Stimulated activated naive CD4-positive, alpha-beta T cell (primary cell): ENCODE data around the gene ACOXL.
A peak's percentile ranks its signal among the peaks of the same experiment; 100 is the strongest.
"Not testable (repeated sequence)": the region's sequence is repeated elsewhere in the genome, so short reads cannot be mapped to it uniquely, and the experiment has no call there.

Source experiments
- DNase-seq, 6 experiments: peaks; one replicate each; lab custom pipeline; 2025; lab: John Stamatoyannopoulos, UW

Gene ACOXL

DNA sequence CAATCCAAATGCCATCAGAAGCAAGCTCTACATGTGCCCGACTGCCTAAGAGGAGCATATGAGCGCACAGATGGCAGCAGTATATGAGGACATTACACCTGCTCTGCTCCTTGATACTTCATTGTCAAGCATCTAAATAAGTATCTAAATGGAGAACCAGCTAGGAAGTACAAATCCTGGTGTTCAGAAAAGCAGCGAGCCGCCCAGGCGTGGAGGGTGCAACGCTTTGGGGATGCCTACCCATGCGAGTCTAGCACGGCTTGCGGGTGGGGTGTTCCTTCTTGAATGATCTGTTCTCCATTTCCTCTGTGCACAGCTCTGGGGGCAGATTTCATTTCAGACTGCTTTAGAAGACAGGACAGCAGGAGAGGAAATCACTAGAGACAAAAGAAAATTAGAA lies 325.3 kb downstream of the ACOXL start:
- DNase-seq = no peak

DNA sequence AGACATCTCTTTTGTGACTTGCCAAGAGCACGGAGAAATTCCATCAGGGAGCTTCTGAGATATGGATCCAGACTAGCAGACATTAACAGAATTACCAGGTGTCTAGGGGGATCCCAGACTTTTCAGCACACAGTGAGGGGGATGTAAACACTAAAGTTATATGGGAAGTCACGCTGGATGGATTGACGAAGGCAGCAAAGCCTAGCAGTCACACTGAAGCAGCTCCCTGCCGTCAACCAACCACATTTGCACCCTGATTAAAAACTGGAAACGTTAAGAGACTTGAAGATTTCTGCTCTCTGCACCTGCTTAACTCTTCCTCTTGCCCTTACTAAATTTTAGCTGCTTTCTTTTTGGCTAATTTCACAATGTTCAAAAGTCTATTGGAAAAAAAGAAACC lies 325.9 kb downstream of the ACOXL start:
- DNase-seq = no peak

DNA sequence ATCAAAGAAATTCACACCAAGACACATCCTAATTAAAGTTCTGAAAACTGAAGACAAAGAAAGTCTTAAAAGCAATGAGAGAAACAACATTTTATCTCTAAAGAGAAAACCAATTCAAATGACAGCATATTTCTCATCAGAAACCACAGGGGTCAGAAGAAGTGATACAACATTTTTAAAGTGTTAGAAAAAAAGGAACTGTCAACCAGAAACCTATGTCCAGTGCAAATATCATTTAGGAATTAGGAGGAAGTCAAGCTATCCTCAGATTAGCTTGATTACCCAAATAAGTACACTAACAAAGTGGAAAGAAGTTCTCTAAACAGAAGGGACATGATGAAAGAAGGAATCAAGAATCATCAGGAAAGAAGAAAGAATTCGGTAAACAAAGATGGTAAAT lies 328.8 kb downstream of the ACOXL start:
- no peak for DNase-seq

DNA sequence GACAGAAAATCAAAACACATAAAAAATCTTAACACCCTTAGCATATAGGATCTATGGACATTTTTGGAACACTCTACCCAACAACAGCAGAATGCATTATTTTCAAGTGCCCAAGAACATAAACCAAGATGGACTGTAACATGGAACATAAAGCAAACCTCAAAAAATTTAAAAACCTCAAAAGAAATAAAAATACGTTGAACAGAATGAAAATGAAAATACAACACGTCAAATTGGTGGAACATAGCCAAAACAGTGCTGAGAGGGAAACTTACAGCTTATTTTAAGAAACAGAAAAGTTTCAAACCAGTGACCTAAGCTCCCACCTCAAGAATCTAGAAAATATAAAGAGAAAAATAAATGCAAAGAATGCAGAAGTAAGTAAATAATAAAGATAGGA lies 330.0 kb downstream of the ACOXL start:
- DNase-seq = no peak

DNA sequence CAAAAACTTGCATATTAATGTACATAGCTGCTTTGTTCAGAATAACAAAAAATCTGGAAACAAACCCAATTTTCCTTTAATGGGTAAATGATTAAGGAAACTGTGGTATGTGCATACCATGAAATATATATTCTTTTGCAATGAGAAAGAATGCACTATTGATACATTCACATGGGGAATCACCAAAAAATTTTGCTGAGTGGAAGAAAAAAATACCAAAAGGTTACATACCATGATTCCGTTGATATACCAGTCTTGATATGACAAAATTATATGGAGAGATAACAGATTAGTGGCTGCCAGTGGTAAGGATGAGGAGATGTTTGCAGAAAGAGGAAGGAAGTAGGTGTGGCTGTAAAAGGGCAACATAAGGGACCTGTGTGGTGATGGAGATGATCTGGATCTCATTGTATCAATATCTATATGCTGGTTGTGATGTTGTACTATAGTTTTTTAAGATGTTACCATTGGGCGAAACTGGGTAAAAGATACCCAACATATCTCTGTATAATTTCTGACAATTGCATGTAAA lies 333.8 kb downstream of the ACOXL start:
- DNase-seq = no peak

GRCh38 chr2:111068435-111069058 lies 336.2 kb downstream of the ACOXL start:
- no peak for DNase-seq

DNA sequence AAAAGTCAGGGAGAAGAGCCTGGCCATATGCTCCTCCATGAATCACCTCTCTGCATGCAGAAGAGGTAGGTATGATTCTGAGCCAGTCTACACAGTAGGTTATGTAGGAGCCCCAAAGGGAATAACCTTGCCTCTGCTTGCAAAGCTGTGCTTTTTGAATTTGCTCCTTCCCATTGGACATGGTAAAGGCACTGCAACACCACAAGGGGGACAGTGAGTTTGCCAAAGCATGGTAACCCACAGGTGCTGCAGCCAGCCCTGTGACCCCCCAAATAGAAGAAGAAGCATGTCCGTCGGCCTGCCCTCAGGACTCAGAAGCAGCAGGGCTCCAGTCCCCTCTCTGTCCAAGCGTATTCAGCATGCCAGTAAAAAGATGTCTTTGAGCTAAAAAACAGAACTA lies 337.3 kb downstream of the ACOXL start:
- DNase-seq = no peak

GRCh38 chr2:111071600-111072171 lies 339.3 kb downstream of the ACOXL start:
- no peak for DNase-seq

GRCh38 chr2:111072220-111072871 lies 340.0 kb downstream of the ACOXL start:
- DNase-seq = no peak

- not testable (repeated sequence) for DNase-seq
Observed at GRCh38 chr2:111082659-111083058, 350.3 kb downstream of the ACOXL start.

DNA sequence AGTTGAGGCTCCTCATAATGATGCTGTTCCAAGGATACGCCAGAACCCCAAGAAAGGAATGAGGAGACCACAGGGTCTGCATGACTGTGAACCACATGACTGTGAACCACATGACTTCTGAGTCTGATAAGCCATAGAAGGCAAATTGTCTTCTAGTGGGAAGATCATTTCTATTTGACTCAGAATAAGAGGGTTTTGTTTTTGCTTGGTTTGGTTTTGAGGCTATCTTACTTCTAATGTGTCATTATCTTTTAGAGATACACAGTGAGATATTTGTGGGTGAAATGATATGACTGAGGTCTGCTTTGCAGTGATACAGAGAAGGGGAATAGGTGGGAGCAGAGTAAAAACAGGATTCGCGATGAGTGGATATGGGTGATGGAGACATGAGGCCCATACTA lies 359.4 kb downstream of the ACOXL start:
- DNase-seq = no peak

- no peak for DNase-seq
Observed at GRCh38 chr2:111094691-111095090, 362.3 kb downstream of the ACOXL start.

DNA sequence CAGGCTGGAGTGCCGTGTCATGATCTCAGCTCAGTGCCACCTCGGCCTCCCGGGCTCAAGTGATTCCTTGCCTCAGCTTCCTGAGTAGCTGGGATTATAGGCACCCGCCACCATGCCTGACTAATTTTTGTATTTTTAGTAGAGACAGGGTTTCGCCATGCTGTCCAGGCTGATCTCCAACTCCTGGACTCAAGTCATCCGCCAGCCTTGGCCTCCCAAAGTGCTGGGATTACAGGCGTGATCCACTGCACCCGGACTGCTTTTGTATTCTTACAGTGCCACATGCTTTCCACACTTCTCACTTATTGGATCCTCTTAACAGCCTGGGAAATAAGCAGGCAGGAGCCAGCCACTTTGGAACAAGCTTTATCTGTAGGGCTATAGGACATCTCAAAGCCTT lies 363.1 kb downstream of the ACOXL start:
- DNase-seq = no peak

GRCh38 chr2:111099402-111099801 lies 367.0 kb downstream of the ACOXL start:
- no peak for DNase-seq

- DNase-seq = no peak
Observed at GRCh38 chr2:111100087-111100764, 367.9 kb downstream of the ACOXL start.

DNA sequence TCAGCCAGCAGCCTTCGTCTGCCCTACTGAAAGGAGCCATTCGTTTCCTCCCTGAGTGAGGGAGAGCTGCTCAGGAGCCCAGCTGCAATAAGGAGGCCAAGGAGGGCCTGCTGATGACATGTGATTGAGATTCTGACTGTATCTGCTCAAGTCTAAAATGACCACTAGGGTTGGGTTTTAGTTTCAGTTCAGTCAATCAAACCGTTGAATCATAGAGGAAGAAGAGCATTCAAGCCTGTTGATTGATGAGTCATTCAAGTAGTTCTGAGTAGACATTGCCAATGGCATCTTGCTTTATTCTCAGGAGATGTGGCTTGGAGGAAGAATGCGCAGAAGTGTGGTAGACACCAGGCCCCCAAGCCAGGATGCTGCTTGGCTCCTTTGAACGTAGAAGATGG lies 368.4 kb downstream of the ACOXL start:
- no peak for DNase-seq

DNA sequence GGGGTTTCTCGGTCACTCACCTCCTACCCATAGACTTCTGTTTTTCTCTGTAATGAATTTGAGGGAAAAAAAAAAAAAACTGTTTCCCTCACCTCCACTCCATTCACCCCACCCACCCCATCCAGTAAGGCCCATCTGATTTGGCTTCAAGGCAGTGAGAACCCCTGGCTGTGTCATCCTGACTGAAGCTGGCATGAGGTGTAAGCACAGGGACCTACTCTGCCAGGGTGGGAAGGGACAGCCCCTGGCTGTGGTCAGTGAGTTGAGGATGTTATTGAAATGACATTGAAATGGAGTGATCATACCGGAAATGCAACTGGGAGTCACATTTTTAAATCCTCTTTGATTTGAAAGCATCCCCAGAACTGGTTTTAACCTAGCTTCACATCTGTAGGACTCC lies 369.2 kb downstream of the ACOXL start:
- DNase-seq = no peak

DNA sequence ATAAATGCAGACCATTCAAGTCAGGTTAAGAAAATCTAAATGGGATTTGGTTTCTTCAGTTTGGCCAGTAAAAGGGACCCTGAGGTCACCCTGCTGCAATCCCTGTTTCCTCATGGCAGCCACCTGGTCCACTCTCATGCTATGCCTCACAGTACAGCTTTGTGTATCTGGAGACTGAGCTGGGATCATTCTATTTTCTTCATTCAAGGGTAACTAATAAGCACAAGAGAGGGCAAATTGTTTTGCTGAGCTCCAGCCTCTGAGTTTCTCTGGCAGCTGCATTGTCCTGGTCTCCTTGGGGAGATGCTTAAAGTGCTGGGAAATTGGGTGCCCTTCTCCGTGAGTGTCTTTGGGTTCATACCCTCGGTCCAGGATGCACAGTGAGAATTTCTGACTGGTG lies 369.8 kb downstream of the ACOXL start:
- DNase-seq = no peak

DNA sequence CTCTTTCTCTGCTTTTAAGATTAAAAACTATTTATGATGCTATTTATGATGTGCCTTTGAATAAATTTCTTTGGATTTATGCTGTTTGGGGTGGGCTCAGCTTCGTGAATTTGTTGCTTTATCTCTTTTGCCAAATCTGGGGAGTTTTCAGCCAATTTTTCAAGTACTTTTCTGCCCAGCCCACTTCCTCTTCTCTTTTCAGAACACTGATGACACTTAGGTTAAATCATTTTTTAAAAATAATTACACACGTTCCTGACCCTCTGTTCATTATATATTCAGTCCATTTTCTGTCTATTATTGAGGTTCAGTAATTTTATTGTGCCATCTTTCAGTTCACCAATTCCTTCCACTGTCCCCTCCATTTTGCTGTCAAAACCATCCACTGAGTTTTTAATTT lies 373.6 kb downstream of the ACOXL start:
- no peak for DNase-seq

GRCh38 chr2:111106706-111107105 lies 374.3 kb downstream of the ACOXL start:
- DNase-seq = no peak

DNA sequence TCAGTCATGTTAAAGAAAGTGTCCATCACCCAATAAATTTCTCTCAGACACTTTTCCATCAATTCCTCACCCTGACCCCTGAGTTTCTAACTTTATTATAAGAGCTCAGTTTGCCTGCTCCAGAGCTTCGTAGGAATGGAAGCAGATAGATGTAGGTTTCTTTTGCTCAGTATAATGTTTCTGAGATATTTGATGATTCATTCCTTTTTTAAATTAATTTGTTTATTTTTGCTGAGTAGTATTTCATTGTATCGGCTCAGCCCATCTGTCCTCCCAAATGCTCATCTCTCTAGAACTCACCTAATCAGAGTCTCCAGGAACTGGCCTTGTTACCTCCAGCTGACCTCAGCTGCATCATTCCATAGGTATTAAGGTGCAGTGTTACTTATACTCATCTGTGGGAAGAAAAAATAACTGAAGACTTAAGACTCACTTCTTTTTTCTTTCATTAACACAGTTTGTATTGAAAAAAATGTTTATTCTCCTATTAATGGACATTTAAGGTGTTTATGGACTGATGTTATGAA lies 376.4 kb downstream of the ACOXL start:
- DNase-seq = no peak

GRCh38 chr2:111111101-111111755 lies 378.9 kb downstream of the ACOXL start:
- peak in 1 of 6 experiments; percentile 2 for DNase-seq
